Measurements from ENCODE around the gene HYCC1.
A peak's percentile ranks its signal among the peaks of the same experiment; 100 is the strongest.
"Not testable (repeated sequence)": the region's sequence is repeated elsewhere in the genome, so short reads cannot be mapped to it uniquely, and the experiment has no call there.

Gene HYCC1

GRCh38 chr7:23013715-23014649, at the start of gene HYCC1:
Gene HYCC1 (minus strand): TSS chr7:23014130. CDS start chr7:22991111, 23,019 bp downstream.
- TF ChIP-seq CTCF (IDR thresholded peaks at IDR 0.05; ENCODE audit: insufficient read depth, low read length, poor library complexity, severe bottlenecking): peak; percentile 60
- DNase-seq (ENCODE audit: extremely low read depth, insufficient read length): peak; percentile 97

GRCh38 chr7:23062452-23062851, 48.5 kb upstream of the HYCC1 start:
- TF ChIP-seq CTCF (IDR thresholded peaks at IDR 0.05; ENCODE audit: insufficient read depth, low read length, poor library complexity, severe bottlenecking): no peak
- no peak for DNase-seq (ENCODE audit: extremely low read depth, insufficient read length)
- Histone ChIP-seq H3K27me3 (replicated peaks; ENCODE audit: control insufficient read depth, insufficient read depth, low read length) (no peaks in the 10 kb centered on the region), H3K36me3 (ENCODE audit: control insufficient read depth, insufficient read depth, low read length) (no peaks in the 10 kb centered on the region), H3K4me3 (replicated peaks; ENCODE audit: low read depth, low read length) (no peak overlapping the region)

More at GRCh38 chr7:23013715-23014649, at the start of gene HYCC1:
- no peaks in the 10 kb centered on the region for H3K27me3 ChIP-seq (replicated peaks; ENCODE audit: control insufficient read depth, insufficient read depth, low read length)
- peak within 1 kb of the TSS; percentile 90 for H3K4me3 ChIP-seq (replicated peaks; ENCODE audit: low read depth, low read length)
- H3K36me3 ChIP-seq (ENCODE audit: control insufficient read depth, insufficient read depth, low read length): no peaks in the 10 kb centered on the region

GRCh38 chr7:23061327-23061726, 47.4 kb upstream of the HYCC1 start:
- no peak overlapping the region for H3K4me3 ChIP-seq (replicated peaks; ENCODE audit: low read depth, low read length)
- no peak for DNase-seq (ENCODE audit: extremely low read depth, insufficient read length)
- H3K36me3 ChIP-seq (ENCODE audit: control insufficient read depth, insufficient read depth, low read length): no peaks in the 10 kb centered on the region
- no peaks in the 10 kb centered on the region for H3K27me3 ChIP-seq (replicated peaks; ENCODE audit: control insufficient read depth, insufficient read depth, low read length)
- no peak for TF ChIP-seq CTCF (IDR thresholded peaks at IDR 0.05; ENCODE audit: insufficient read depth, low read length, poor library complexity, severe bottlenecking)

GRCh38 chr7:23058408-23059096, 44.6 kb upstream of the HYCC1 start:
- no peak for DNase-seq (ENCODE audit: extremely low read depth, insufficient read length)
- TF ChIP-seq CTCF (IDR thresholded peaks at IDR 0.05; ENCODE audit: insufficient read depth, low read length, poor library complexity, severe bottlenecking): no peak
- Histone ChIP-seq H3K27me3 (replicated peaks; ENCODE audit: control insufficient read depth, insufficient read depth, low read length) (no peaks in the 10 kb centered on the region), H3K36me3 (ENCODE audit: control insufficient read depth, insufficient read depth, low read length) (no peaks in the 10 kb centered on the region), H3K4me3 (replicated peaks; ENCODE audit: low read depth, low read length) (no peak overlapping the region)

DNA sequence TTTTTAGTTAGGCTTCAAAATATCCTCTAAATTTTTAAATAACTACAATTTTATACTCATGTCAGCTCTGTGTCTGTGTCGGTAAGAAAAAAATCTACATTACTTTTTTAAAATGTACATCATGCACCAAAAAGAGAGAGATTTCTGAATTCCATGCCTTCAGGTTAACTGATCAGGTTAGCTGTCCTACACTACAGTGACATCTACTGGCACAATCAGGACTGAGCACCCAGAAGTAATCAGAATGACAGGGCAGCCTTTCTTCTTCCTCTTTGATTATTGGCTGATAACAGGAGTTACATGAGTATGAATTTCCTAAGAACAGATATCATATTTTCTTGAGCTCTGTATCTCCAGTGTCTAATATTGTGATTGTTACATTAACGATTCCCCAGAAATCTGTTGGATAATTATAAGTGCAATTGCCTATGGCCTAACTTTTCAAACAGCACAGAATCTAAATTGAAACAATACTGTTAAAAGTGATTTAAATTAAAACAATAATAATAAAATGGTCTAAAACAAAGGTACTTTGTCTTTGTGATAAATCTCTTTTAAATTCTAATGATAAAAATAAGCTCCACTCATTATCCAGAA, 41.8 kb upstream of the HYCC1 start:
- peak; percentile 39 for DNase-seq (ENCODE audit: extremely low read depth, insufficient read length)
- no peaks in the 10 kb centered on the region for H3K27me3 ChIP-seq (replicated peaks; ENCODE audit: control insufficient read depth, insufficient read depth, low read length)
- H3K36me3 ChIP-seq (ENCODE audit: control insufficient read depth, insufficient read depth, low read length): no peaks in the 10 kb centered on the region
- peak; percentile 90 for TF ChIP-seq CTCF (IDR thresholded peaks at IDR 0.05; ENCODE audit: insufficient read depth, low read length, poor library complexity, severe bottlenecking)
- no peak overlapping the region for H3K4me3 ChIP-seq (replicated peaks; ENCODE audit: low read depth, low read length)

- H3K27me3 ChIP-seq (replicated peaks; ENCODE audit: control insufficient read depth, insufficient read depth, low read length); DNase-seq (ENCODE audit: extremely low read depth, insufficient read length); H3K4me3 ChIP-seq (replicated peaks; ENCODE audit: low read depth, low read length); H3K36me3 ChIP-seq (ENCODE audit: control insufficient read depth, insufficient read depth, low read length): not testable (repeated sequence)
Observed at GRCh38 chr7:23051124-23051485, 37.2 kb upstream of the HYCC1 start.

- H3K4me3 ChIP-seq (replicated peaks; ENCODE audit: low read depth, low read length); H3K27me3 ChIP-seq (replicated peaks; ENCODE audit: control insufficient read depth, insufficient read depth, low read length); H3K36me3 ChIP-seq (ENCODE audit: control insufficient read depth, insufficient read depth, low read length); DNase-seq (ENCODE audit: extremely low read depth, insufficient read length): not testable (repeated sequence)
Observed at GRCh38 chr7:23046336-23046735, 32.4 kb upstream of the HYCC1 start.

DNA sequence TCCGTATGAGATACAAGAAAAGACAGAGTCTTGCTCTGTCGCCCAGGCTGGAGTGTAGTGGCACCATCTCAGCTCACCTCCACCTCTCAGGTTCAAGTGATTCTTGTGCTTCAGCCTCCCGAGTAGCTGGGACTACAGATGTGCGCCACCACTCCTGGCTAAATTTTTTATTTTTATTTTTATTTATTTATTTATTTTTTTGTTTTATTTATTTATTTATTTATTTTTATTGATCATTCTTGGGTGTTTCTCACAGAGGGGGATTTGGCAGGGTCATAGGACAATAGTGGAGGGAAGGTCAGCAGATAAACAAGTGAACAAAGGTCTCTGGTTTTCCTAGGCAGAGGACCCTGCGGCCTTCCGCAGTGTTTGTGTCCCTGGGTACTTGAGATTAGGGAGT, 31.2 kb upstream of the HYCC1 start:
- H3K36me3 ChIP-seq (ENCODE audit: control insufficient read depth, insufficient read depth, low read length); H3K27me3 ChIP-seq (replicated peaks; ENCODE audit: control insufficient read depth, insufficient read depth, low read length); DNase-seq (ENCODE audit: extremely low read depth, insufficient read length); H3K4me3 ChIP-seq (replicated peaks; ENCODE audit: low read depth, low read length): not testable (repeated sequence)

All from GM06990 (cell line).